KOPT-K1 (cell line): ENCODE measurements around the gene MAGEA12.
"Not testable (repeated sequence)": the region's sequence is repeated elsewhere in the genome, so short reads cannot be mapped to it uniquely, and the experiment has no call there.

Experiments
- H3K27ac ChIP-seq: fragments of 200-600 bp; sonication (generic); 2 replicates; pipeline ENCODE4 v1.5.1; 2016; ENCODE audit warnings: antibody characterized with exemption, mild to moderate bottlenecking, low read depth, low read length; ENCODE audit not compliant: poor library complexity, severe bottlenecking
- H3K36me3 ChIP-seq: fragments of 200-600 bp; sonication (generic); 2 replicates; pipeline ENCODE4 v1.5.1; 2017; ENCODE audit warnings: antibody characterized with exemption, mild to moderate bottlenecking, low read length, moderate library complexity; ENCODE audit not compliant: insufficient read depth
- H3K9me3 ChIP-seq: fragments of 200-600 bp; sonication (generic); 2 replicates; pipeline ENCODE4 v1.5.1; 2017; ENCODE audit warnings: antibody characterized with exemption, low read length, mild to moderate bottlenecking; ENCODE audit not compliant: insufficient read depth, poor library complexity, severe bottlenecking

MAGEA12 gene

DNA sequence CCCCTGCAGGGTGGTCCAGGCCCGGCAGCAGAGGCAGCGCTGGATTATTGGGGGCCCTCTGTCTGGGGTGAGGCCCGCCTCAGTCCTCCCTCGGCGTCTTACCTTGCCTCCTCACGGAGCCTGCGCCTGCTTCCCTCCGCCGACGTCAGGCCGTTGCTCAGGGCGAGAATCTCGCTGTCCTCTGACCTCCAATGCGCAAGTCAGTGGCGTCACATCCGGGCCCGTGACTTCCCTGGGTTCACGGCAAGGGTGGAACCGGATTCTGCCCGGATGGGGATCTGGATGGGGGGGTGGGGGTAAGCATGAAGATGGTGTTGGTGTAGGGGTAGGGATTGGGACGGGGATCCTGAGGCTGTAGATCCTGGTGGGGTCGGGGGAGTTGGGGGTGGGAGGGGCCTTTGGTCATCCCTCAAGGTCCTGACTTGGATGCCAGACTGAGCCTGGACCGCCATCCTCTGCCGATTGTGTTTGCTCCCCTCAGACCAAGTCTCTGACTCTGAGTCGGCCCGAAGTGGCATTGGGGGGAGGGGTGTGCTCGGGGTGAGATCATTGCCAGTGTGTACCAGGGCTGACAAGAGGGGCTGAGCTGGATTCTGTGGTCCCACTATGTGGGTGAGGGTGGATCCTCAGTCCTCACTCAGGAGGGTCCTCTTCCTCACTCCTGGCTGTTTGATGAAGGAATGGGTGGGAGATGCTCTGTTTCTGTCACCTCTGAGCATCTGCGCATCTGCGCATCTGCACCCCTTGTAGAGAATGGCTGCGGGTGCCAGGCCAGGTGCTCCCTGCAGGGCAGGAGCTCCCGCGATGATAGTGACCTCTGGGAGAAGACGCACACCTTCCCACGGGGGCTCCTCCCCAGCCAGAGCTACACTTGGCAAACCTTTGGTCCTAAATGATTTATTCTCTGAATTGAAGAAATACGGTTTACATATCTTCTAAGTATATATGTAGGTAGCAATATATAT is 20.4 kb downstream of the MAGEA12 start, which contains the start of gene MAGEA2:
MAGEA2 (minus strand) TSS at position 157 of the 965 bp plus-strand sequence. CDS start 2,479 bp downstream, outside the sequence.
- H3K27ac ChIP-seq, H3K36me3 ChIP-seq, H3K9me3 ChIP-seq: not testable (repeated sequence)

DNA sequence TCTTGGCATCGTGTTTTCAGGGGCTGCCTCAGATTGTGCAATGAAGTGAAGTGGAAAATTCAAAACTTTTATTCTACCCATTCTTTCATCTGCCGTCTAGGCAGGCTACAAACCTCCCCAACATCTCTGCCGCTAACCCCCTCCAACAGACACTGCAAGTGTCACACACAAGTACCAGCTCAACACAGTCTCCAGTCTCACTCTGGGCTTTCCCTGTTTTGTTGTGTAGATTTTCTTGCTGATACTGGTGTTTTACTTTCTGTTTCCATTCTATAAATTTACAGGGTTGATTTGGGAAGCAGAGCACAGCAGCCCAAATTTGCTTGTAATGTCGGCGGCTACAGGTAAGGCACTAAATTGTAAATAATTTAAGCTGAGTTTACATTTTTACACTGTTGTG is 21.3 kb downstream of the MAGEA12 start:
- not testable (repeated sequence) for H3K27ac ChIP-seq, H3K36me3 ChIP-seq, H3K9me3 ChIP-seq

DNA sequence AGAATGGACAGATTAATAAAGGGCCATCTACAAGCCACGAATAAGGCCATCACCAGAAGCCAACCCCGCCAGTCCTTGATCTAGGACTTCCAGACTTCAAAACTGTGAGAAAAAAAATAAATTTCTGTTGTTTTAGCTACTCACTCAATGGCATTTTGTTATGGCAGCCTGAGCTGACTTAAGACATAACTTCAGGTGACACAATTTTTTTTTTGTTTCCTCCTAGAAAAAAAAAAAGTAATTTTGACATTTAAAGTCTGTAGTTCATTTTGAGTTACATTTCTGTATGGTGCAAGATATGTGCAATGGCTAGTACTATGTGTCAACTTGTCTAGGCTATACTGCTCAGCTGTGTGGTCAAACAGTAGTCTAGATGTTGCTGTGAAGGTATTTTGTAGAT is 25.4 kb downstream of the MAGEA12 start, which contains the start of gene CSAG3:
CSAG3 (plus strand) TSS at position 301 of the 400 bp plus-strand sequence.
- H3K9me3 ChIP-seq, H3K36me3 ChIP-seq, H3K27ac ChIP-seq: not testable (repeated sequence)

DNA sequence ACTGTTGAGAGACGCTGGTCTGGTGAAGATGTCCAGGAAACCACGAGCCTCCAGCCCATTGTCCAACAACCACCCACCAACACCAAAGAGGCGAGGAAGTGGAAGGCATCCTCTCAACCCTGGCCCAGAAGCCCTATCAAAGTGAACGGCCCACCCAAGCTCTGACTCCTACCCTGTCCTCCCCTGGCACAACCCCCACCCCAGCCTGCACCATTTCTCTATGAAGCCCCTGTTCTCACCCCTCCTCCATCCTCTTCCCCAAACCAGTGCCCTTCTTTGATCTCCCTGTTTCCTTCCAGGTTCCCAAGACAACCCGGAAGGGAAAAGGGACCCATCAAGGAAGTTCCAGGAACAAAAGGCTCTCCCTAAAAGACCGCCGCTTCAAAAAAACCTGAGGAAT is 26.0 kb downstream of the MAGEA12 start:
- H3K27ac ChIP-seq, H3K9me3 ChIP-seq, H3K36me3 ChIP-seq: not testable (repeated sequence)

DNA sequence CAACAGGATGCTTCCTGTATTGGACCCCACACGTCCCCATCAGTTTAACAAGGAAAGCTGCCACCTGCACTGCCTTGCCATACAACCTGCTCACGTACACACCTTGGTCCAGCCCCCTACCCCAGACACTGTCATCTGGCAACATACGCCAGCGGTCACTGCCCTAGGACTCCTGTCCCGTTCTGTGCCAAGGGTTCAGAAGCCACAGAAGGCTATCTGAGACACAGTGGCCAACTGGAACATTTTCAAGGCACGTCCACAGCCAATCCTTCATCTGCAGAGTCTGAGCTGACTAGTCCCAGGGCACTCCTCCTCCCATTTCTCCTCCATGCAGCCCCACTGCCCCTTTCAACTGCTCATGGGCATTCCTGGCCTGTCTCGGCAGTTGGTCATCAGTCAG is 28.0 kb downstream of the MAGEA12 start:
- H3K27ac ChIP-seq, H3K9me3 ChIP-seq: not testable (repeated sequence)

DNA sequence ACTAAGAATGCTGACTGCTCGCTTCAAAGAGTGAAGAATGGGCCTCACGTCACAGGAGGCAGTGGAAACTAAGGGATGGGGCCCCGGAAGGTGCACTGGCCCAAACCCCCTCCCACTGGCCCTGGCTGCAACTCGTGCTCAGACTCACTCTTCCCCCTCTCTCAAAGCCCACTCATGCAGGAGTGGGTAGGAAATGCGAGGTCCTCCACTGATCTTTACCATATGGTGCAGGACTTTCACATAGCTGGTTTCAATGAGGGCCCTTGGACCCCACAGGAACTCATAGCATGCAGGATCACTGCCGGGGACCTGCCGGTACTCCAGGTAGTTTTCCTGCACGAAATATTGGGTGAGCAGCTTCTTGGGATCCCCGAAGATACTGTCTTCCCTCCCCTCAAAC is 33.0 kb downstream of the MAGEA12 start:
- not testable (repeated sequence) for H3K9me3 ChIP-seq, H3K27ac ChIP-seq, H3K36me3 ChIP-seq

More for the DNA sequence above, 28.0 kb downstream of the MAGEA12 start:
- not testable (repeated sequence) for H3K36me3 ChIP-seq

DNA sequence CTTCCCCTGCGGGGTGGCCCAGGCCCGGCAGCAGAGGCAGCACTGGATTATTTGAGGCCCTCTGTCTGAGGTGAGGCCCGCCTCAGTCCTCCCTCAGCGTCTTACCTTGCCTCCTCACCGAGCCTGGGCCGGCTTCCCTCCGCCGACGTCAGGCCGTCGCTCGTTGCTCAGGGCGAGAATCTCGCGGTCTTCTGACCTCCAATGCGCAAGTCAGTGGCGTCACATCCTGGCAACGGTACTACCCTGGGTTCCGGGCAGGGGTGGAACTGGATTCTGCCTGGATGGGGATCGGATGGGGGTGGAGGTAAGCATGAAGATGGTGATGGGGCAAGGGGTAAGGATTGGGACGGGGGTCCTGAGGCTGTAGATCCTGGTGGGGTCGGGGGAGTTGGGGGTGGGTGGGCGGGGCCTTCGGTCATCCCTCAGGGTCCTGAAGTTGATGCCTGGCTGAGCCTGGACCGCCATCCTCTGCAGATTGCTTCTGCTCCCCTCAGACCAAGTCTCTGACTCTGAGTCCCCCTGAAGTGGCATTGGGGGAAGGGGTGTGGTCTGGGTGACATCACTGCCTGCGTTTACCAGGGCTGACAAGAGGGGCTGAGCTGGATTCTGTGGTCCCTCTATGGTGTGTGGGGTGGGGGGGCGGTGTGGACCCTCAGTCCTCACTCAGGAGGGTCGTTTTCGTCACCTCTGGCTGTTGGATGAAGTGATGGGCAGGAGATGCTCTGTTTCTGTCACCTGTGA is 36.2 kb downstream of the MAGEA12 start, which contains the start of gene MAGEA6:
MAGEA6 (minus strand) TSS at position 141 of the 741 bp plus-strand sequence. CDS start 2,039 bp downstream, outside the sequence.
- H3K36me3 ChIP-seq, H3K9me3 ChIP-seq, H3K27ac ChIP-seq: not testable (repeated sequence)

DNA sequence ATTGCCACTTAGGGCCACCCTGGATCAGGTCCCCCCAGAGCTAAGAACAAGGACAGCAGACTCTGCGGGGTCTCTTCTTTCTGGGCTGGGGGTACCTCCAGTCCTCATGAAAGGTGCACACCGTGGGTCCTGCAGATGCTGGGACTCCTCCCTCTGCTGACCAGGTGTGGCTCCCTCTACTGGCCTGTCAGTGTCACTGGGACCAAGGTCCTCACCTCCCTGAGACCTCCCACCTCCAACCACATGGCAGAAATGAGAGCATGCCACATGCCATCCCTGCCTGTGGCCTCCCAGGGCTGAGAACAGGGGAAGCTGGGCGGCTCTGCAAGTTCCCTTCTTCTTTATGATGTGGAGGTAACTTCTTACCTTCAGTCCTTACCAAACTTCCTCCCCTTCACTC is 53.5 kb downstream of the MAGEA12 start:
- H3K9me3 ChIP-seq, H3K27ac ChIP-seq, H3K36me3 ChIP-seq: not testable (repeated sequence)
